ENCODE data around the gene REG1B.

- TF ChIP-seq GATA2 (IDR thresholded peaks at IDR 0.05; ENCODE audit: low read depth, low read length), result no peak
- TF ChIP-seq GATA3 (IDR thresholded peaks at IDR 0.05; ENCODE audit: low read depth, low read length), result no peak
Measured at GRCh38 chr2:79105259-79105658, 17.5 kb upstream of the REG1B start.
